Germinal center (tissue), 1 donor: Measurements from ENCODE around the gene ST8SIA4.

Experiments
- DNase-seq: peaks from one replicate; pipeline ENCODE4 v3.0.0; 2012; ENCODE audit warnings: mixed read lengths, low spot score

Gene ST8SIA4

GRCh38 chr5:100867039-100867562, 36.0 kb downstream of the ST8SIA4 start:
- DNase-seq = no peak

GRCh38 chr5:100864931-100865330, 38.2 kb downstream of the ST8SIA4 start:
- DNase-seq = no peak

DNA sequence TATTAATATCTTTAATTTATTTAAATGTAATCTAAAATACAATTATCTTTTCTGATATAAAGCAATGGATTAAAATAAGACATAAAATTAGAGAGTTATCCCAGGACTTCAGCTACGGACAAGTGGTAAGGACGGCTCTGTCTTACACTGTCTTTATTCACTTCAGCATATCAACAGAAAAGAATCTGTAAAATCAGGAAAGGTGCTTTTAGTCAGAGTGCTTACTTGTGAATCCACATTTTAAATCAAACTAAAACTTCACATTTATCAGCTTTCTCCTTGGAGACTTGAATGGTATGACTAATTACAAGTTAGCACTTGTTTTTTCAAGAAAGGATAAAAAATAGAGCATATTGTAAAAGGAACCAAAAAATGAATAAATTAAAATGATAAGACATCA, 39.3 kb downstream of the ST8SIA4 start:
- no peak for DNase-seq

DNA sequence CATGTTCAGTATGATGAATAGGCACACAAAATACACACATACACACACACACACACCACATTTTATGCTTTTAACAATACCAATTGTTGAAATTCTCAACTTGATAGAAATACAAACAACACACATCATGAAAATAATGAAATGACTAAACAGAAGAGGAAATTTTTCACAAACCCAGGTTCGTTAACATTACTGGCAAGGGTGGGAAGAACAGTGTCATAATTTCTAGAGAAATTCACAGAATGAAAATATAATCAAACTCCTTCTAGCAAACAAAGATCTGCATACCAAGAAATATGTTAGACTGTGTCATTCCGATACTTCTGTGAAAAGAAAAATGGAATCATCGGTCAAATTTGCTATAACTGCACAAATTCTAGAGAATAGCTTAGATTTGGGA, 41.9 kb downstream of the ST8SIA4 start:
- no peak for DNase-seq

- no peak for DNase-seq
Observed at GRCh38 chr5:100860407-100860806, 42.7 kb downstream of the ST8SIA4 start.

DNA sequence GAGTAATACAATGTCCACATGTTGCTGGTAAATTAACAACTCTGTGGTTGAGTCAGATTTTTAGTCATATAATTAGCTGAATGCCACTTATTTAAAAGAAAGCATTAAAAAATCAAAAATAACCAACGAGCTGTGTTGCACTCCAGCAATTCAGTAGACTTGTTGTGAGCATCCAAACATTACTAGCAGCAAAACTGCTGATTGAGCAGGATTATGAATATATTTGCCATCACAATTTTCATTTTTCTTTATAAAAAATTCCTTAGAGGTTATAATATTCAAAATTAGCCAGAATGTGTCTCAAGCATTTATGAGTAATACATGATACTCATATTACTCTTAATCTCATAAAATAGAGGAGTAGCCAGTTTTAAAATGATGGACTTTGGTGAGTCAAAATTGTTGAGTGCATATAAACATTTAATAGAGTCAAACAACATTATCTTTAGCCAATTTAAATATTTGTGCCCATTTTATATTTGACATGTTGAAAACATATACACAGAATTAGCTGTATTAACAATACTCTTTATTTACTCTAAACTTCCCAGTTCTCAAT, 44.0 kb downstream of the ST8SIA4 start:
- DNase-seq = no peak

DNA sequence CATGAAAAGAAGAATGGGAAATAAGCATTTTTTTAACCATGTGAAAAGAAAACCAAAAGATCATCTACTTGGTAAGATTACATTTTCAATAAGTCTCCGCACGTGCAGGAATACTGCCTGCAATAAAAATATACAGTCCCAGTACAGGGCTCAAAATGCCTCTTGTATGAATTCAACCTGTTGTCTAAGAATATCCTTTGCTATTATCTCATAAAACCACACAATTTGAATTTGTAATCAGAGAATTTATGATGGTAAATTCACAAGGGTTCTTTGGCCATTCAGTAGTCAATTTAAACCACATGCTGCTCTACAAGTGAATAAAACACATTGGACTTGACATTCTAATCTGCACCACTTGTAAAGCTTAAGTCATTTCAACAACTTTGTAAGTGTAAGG, 46.6 kb downstream of the ST8SIA4 start:
- DNase-seq = no peak

GRCh38 chr5:100855937-100856430, 47.1 kb downstream of the ST8SIA4 start:
- DNase-seq = no peak

DNA sequence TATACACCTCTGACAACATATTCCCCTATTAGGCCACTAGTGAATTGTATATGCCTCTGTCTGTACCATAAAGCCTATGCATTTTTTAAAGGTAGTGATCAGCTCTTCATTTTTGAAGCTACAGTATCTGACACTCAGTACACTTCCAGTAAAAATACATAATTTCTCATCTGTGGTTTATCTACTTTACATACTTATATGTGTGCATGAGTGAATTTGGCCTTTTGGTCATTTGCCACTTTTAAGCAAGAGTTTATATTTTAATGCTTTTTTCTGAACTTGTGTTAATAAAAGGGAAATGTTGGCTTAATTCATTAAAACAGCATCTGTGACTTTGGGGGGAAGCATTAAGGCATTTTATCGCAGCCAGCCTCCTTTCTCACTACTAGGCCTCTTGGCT, 47.8 kb downstream of the ST8SIA4 start:
- DNase-seq = no peak

- DNase-seq = no peak
Observed at GRCh38 chr5:100854591-100854990, 48.5 kb downstream of the ST8SIA4 start.

DNA sequence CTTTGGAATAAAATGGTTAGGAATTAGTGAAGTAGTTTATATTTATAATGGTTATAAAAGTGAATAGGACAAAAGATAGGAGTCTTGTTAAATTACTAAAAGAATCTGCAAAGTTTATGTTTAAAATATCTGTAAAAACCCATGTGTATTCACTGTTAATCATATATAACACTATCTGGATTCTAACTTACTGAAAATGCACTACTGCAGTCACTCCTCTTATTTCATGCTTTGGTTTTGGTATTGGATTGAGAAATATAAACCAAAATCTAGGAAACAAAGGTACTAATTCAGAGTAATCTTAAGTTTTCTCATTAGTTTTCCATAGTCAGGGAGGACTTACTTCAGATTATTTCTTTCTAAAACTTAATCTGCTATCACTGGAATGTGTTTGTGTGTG, 49.5 kb downstream of the ST8SIA4 start:
- DNase-seq = no peak

DNA sequence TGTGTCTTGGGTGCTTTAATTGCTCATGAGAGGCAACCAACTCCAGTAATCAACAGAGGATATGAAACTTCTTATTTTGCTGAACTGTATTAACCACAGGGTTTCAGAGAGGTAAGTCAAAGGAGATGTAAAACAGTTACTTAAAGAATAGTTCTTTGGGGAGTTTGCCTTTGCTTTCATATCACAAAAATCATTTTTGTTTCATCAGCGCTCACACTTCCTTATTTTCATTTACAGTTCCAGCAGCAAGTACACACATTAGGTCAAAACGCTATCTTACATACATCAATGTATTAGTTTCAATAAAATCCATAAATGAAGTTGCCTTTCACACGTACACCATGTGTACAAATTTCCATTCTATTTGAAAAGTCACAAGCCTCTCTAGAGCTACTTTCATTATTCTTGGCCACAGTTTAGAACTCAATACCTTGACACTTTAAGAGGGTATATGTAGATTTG, 50.1 kb downstream of the ST8SIA4 start:
- peak; percentile 34 for DNase-seq

- DNase-seq = no peak
Observed at GRCh38 chr5:100852051-100852450, 51.0 kb downstream of the ST8SIA4 start.

DNA sequence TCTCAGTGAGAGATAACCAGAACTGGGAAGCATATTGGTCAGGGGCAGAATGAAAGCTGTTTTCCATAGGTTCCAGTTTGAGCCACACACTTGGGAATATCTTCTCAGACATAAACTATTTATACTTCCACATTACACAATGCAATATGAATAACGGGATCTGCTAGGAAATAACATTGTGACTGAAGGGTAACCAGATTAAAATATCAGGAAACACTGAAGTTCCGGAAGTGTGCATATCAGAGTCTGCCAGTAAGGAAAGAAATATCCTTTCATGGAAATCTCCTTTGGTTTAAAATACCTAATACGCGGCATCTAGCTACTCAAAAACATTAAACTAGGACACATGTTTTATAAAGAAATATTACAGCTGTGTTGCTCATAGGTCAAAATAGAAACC, 56.3 kb downstream of the ST8SIA4 start:
- DNase-seq = no peak

DNA sequence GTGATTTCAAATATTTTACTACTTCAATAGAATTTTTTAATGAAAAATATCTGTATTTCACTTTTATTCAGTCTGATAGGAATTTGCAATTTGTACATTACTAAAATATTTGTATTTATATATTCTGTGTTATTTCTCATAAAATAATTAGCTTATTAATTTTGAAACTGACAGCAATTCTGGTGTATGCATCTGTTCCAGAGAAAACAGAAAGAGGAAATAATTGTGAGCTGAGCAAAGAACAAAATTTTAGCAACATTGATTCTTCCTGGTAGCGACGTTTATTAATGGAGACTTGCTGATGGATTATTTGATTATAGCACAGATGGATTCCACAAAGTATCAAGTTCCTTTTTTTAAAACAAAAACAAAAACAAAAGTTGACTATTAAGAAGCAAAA, 61.0 kb downstream of the ST8SIA4 start:
- no peak for DNase-seq

GRCh38 chr5:100841358-100842076, 61.6 kb downstream of the ST8SIA4 start:
- no peak for DNase-seq

- DNase-seq = no peak
Observed at GRCh38 chr5:100840789-100841188, 62.3 kb downstream of the ST8SIA4 start.

DNA sequence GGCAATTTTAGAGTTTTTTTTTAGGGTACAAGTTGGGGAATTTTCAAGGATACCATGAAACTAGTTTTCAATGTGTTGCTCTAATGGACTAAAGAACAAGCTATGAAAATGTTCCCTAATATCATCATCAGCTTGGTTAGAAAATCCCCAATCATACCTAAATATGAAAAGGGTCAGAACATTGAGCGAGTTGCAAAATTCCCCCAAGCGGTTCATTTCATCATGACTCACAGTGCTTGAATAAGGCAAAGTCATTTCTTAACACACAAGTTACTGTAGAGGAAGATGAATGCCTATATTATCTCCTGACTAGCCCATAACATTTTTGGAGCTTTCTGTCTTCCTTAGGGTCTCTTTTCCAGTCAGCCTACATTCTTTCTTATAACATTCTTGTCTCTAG, 62.7 kb downstream of the ST8SIA4 start:
- DNase-seq = no peak

GRCh38 chr5:100838048-100838473, 65.0 kb downstream of the ST8SIA4 start:
- no peak for DNase-seq

DNA sequence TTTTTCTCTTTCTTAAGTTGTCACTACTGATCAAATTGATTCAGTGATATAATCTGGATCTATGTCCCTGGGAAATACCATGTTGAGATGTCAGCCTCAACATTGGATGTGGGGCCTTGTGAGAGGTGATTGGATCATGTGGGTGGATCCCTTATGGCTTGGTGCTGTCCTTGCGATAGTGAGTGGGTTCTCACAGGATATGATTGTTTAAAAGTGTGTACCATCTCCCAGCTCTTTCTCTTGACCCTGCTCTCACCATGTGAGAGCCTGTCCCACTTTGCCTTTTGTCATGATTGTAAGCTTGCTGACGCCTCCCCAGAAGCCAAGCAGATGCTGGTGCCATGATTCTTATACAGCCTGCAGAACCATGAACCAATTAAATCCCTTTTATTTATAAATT, 68.6 kb downstream of the ST8SIA4 start:
- DNase-seq = no peak

DNA sequence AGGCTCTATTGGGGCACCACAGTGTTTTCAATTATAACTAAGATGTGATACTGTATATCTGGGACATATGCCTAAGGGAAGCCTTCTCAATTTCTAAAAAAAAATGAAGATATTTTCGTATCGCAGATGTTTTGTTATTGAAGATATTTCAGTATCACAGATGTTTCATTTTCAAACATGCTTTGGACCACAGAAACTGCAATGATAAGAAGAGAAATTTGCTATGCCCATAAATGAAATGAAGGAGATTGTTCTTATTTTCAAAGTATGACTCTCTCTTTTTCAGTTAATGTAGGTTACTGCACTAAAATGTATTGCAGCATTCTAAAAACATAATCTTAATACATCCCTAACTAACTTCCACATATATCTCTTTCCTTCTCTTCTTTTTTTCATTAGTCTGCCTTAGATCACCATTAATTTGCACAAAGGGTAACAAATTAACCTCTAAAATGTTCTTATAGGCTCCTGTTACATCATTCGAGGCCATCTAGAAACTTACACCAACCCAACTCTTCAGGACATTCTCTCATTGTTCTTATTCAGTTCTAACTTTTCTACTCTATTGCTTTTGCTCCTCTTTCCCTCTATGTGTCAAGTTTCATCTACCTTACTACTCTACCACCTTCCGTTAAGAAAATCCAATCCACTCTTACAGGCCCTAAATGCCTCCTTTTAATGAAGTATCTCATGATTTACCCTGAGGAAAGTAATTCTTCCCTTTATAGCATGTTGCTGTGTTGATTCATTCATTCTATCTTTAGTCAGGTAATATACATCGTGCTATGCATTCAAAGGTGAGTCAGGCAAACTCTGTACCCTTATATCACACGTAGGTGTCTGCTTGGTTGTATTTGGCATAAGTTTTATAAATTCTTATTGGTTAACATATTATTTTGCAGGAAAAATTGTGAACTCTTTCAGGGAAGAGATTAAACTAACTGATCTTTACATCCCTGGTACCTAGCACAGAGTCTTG, 70.5 kb downstream of the ST8SIA4 start:
- DNase-seq = no peak

DNA sequence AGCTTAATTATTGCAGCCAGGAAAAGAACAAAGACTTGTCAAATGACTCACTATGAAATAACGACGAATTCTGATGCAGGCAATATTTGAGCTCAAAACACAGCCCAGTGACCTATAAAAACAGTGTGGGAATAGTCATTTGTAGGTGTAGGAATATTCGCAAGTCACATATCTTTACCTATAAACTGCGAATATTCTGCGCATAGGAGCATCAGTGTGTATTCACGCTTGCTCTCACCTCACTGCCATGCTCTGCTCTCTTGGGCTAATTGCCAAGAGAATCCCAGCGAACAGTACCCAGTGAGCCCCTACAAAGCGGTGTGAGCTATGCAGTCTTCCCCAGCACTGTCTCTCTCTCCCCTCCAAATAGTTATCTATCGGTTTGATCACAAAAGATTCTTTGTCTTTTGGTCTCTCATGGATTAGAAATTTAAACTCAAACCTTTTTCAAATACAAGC, 74.2 kb downstream of the ST8SIA4 start:
- DNase-seq = no peak
